Purkinje cell (primary cell): ENCODE measurements around the gene LRRC55. TPM values are rescaled to one million over a fixed set of nuclear protein-coding genes. Genes with fewer than 3 reads are reported as not detected.

Source experiments
- polyA plus RNA-seq: library from polyadenylated mRNA; unstranded; fragments of >200 nt; fragmentation: Nextera tagmentation; gene quantifications from 2 replicates; pipeline ENCODE4 v1.2.1, GENCODE V29; 2014

Gene LRRC55, protein sequence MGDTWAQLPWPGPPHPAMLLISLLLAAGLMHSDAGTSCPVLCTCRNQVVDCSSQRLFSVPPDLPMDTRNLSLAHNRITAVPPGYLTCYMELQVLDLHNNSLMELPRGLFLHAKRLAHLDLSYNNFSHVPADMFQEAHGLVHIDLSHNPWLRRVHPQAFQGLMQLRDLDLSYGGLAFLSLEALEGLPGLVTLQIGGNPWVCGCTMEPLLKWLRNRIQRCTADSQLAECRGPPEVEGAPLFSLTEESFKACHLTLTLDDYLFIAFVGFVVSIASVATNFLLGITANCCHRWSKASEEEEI
- polyA plus RNA-seq: 0.07 TPM in 1 of 2 replicates, not detected in the other

DNA sequence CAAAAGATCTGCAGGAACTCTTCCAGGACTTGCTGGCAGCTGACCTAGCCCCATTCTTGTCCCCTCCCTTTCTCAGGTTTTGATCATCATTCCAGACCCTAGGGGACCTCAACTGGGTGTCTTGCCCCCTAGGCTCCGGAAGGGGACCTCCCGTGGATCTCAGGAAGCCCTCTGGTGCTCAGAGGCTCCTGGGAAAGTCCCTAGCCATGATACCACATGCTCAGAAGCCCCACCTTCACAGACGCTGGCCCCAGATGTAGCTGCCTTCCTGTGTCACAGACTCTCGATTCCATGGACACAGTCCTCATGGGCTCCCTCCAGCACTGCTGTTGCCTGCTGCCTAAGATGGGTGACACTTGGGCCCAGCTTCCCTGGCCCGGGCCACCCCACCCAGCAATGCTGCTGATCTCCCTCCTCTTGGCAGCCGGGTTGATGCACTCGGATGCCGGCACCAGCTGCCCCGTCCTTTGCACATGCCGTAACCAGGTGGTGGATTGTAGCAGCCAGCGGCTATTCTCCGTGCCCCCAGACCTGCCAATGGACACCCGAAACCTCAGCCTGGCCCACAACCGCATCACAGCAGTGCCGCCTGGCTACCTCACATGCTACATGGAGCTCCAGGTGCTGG, at the start of gene LRRC55:
Gene LRRC55, plus strand, starts transcription at position 276 of the 628 bp plus-strand sequence. Its CDS starts 70 bp downstream, at position 346.

DNA sequence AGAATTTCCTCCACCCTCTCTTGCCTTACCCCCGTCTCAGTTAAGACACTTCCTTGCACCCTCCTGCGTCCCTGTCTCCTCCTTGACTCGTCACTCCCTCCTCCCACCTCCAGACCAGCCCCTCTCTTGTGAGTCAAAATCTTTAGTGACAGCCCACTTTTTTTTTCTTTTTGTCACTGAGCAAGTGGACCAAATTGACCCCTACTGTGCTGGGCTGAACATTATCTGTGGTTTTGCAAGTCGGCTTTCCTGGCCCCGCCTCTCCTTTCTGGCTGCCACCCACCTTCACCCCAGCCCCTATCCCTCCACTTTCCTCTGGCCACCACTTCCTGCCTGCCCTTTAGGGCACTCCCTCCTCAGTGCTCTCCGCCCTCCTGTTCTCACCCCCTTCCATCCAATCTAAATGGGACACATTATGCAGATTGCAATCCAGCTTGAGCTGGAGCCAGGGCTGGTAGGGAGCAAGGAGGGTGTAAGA, 55.5 kb downstream of the LRRC55 start, which contains the start of gene APLNR:
Gene APLNR, minus strand, starts transcription at position 47 of the 478 bp plus-strand sequence. CDS start 246 bp downstream, outside the sequence.

Other genes starting within 250 kb of the LRRC55 start
- not detected in 2 replicates for gene OR5AK2, start 193.0 kb upstream of the LRRC55 start, polyA plus RNA-seq
- gene APLNR, start 55.3 kb downstream of the LRRC55 start, polyA plus RNA-seq: not detected in 2 replicates
- gene TNKS1BP1, start 143.0 kb downstream of the LRRC55 start, polyA plus RNA-seq: 3.7 and 5.3 TPM in 2 replicates
- gene SSRP1, start 153.9 kb downstream of the LRRC55 start, polyA plus RNA-seq: 24.9 and 28.2 TPM in 2 replicates
- gene P2RX3, start 156.4 kb downstream of the LRRC55 start, polyA plus RNA-seq: not detected in 2 replicates
- gene PRG3, start 199.2 kb downstream of the LRRC55 start, polyA plus RNA-seq: not detected in 2 replicates
- gene PRG2, start 208.7 kb downstream of the LRRC55 start, polyA plus RNA-seq: not detected in 2 replicates
- 1.1 and 3.0 TPM in 2 replicates for gene SLC43A3, start 245.2 kb downstream of the LRRC55 start, polyA plus RNA-seq